ENCODE data around the gene OSBPL3. TPM values are rescaled to one million over a fixed set of nuclear protein-coding genes. Genes with fewer than 3 reads are reported as not detected.

Gene OSBPL3
- total RNA-seq, 1 donor from 2014 or later, result 8.0 TPM

DNA sequence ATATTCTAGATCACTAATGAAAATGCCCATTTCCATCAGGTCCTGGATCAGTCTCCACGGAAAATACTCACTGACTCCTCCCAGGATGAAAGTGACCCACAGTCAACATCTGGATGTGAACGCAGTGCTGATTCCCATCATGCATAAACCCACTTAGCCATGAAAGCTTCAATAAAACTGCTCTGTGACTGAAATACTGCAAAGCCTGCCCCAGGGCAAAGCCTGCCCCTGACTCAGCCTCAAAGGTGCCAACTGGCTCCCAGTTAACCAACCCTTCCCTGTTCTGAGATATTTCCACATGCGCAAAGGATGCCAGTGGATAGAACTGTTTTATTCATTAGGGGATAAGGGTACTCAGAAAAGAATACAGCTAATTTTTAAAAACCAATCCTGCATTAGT is 24.0 kb downstream of the OSBPL3 start:
- Histone ChIP-seq H3K9me3 (ENCODE audit: low read depth) (no peaks in the 10 kb centered on the region), H3K4me1 (no peaks in the 10 kb centered on the region), H3K27me3 (no peaks in the 10 kb centered on the region), H3F3A (ENCODE audit: low read depth) (no peaks in the 10 kb centered on the region), H2AFZ (replicated peaks) (no peak overlapping the region), H3K9ac (no peak overlapping the region), H3K4me2 (no peak overlapping the region), H3K79me2 (ENCODE audit: low read depth) (no peaks in the 10 kb centered on the region), H3K27ac (no peak overlapping the region), H3K4me3 (no peak overlapping the region), H3K36me3 (no peaks in the 10 kb centered on the region), H4K20me1 (ENCODE audit: low read depth) (no peaks in the 10 kb centered on the region)
- Mint-ChIP-seq H3K36me3 (no peaks in the 10 kb centered on the region), H3K27ac (no peak overlapping the region), H3K9me3 (peaks cover 14% of the 10 kb centered on the region), H3K27me3 (ENCODE audit: insufficient read depth, low read depth) (peaks cover 4% of the 10 kb centered on the region), H3K4me3 (no peak overlapping the region), H3K4me1 (peaks cover 2% of the 10 kb centered on the region)
- no peak for DNase-seq (ENCODE audit: low spot score)
- TF ChIP-seq CTCF (IDR thresholded peaks at IDR 0.05), result no peak
- TF ChIP-seq EZH2phosphoT487 (IDR thresholded peaks at IDR 0.05), result no peak
- no peak for TF ChIP-seq EZH2 (IDR thresholded peaks at IDR 0.05)

DNA sequence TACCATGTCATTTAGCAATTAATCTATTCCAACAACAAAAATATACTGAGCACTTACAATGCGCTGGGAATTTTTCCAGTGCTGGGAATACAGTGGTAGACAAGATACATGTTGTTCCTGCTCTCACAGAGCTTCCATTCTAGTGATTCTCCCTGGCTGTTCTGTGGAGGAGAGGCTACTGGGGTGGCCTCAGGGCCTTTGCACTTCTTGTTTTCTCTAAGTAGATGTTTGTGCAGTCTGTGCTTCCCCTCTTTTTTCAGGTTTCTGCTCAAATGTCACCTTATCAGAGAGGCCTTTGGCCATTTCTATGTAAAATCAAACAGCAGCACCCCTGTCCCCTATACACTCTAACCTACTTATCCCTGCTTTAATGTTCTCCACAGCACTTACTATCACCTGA is 24.7 kb downstream of the OSBPL3 start:
- Histone ChIP-seq H3K4me2 (no peak overlapping the region), H3K27me3 (no peaks in the 10 kb centered on the region), H3K9me3 (ENCODE audit: low read depth) (no peaks in the 10 kb centered on the region), H3F3A (ENCODE audit: low read depth) (no peaks in the 10 kb centered on the region), H3K36me3 (no peaks in the 10 kb centered on the region), H3K9ac (no peak overlapping the region), H2AFZ (replicated peaks) (no peak overlapping the region), H4K20me1 (ENCODE audit: low read depth) (no peaks in the 10 kb centered on the region), H3K4me3 (no peak overlapping the region), H3K4me1 (no peaks in the 10 kb centered on the region), H3K27ac (no peak overlapping the region), H3K79me2 (ENCODE audit: low read depth) (no peaks in the 10 kb centered on the region)
- Mint-ChIP-seq H3K9me3 (peaks cover 9% of the 10 kb centered on the region), H3K4me1 (peaks cover 2% of the 10 kb centered on the region), H3K36me3 (no peaks in the 10 kb centered on the region), H3K27ac (no peak overlapping the region), H3K27me3 (ENCODE audit: insufficient read depth, low read depth) (peaks cover 4% of the 10 kb centered on the region), H3K4me3 (no peak overlapping the region)
- DNase-seq (ENCODE audit: low spot score), result no peak
- TF ChIP-seq EZH2 (IDR thresholded peaks at IDR 0.05), result no peak
- no peak for TF ChIP-seq CTCF (IDR thresholded peaks at IDR 0.05)
- TF ChIP-seq EZH2phosphoT487 (IDR thresholded peaks at IDR 0.05), result no peak

DNA sequence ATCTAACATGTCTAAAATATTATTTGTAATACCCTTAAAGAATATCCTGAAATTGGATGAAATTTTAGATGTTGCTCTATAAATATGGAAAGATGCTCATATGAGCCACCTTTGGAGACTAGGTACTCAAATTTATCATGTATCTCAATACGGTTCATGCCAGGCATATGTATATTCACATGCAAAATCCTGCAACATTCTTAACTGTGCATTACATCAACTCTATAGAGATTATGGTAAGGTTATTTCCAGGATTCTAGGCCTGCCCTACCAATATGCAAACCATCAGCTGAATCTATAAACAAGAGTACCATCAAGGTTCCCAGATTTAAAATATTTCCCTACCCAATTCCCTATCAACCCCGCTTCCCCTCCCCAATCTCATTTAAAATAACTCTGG is 27.5 kb downstream of the OSBPL3 start:
- no peaks in the 10 kb centered on the region for H3K79me2 ChIP-seq (ENCODE audit: low read depth)
- H3K4me1 Mint-ChIP-seq, result peaks cover 6% of the 10 kb centered on the region
- H3K4me3 Mint-ChIP-seq, result no peak overlapping the region

More for the DNA sequence above, 27.5 kb downstream of the OSBPL3 start:
- peaks cover 7% of the 10 kb centered on the region for H3K36me3 Mint-ChIP-seq
- Histone ChIP-seq H3K4me3 (no peak overlapping the region), H3K27ac (no peak overlapping the region), H3K4me1 (no peaks in the 10 kb centered on the region), H3K9ac (no peak overlapping the region), H3F3A (ENCODE audit: low read depth) (no peaks in the 10 kb centered on the region), H4K20me1 (ENCODE audit: low read depth) (no peaks in the 10 kb centered on the region), H2AFZ (replicated peaks) (no peak overlapping the region), H3K36me3 (no peaks in the 10 kb centered on the region), H3K27me3 (no peaks in the 10 kb centered on the region), H3K9me3 (ENCODE audit: low read depth) (no peaks in the 10 kb centered on the region), H3K4me2 (no peak overlapping the region)
- H3K27me3 Mint-ChIP-seq (ENCODE audit: insufficient read depth, low read depth), result peaks cover 4% of the 10 kb centered on the region
- peaks cover 3% of the 10 kb centered on the region for H3K9me3 Mint-ChIP-seq
- no peak overlapping the region for H3K27ac Mint-ChIP-seq
- DNase-seq (ENCODE audit: low spot score), result no peak
- TF ChIP-seq EZH2 (IDR thresholded peaks at IDR 0.05), result no peak
- TF ChIP-seq CTCF (IDR thresholded peaks at IDR 0.05), result no peak

Measured in neural progenitor cell (in vitro differentiated cells).